ENCODE results near the gene NAALADL2.

NAALADL2 gene

DNA sequence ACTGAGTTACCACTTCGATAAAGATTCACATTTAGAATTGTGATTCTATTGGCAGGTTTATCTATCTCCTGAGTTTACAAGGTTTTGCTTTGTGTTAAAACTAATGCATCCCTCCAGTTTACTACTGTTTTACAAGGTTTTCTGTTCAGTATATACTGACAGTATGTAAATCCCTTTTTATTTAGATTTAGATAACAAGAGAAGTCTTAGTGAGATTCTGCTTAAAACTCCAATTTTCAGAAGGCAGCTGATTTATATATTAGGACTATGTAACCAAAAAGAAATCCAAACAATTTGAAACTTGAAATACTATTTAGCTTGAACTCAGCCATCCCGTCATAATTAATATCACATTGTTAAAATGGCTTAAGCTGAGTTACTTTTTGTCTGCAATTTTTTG is 619.2 kb downstream of the NAALADL2 start:
- TF ChIP-seq CTCF (conservative IDR thresholded peaks at IDR 0.05; ENCODE audit: low read depth, low read length), result no peak
- no peak overlapping the region for H2AFZ ChIP-seq (ENCODE audit: low read depth)
- H3K27me3 ChIP-seq (ENCODE audit: insufficient read depth, low read depth), result no peaks in the 10 kb centered on the region
- no peaks in the 10 kb centered on the region for H3K4me1 ChIP-seq (ENCODE audit: low read depth, poor library complexity, severe bottlenecking)
- no peaks in the 10 kb centered on the region for H3K36me3 ChIP-seq (ENCODE audit: insufficient read depth)
- H3K79me2 ChIP-seq (ENCODE audit: insufficient read depth, low read depth), result no peaks in the 10 kb centered on the region
- H3K27ac ChIP-seq, result no peak overlapping the region
- no peaks in the 10 kb centered on the region for H4K20me1 ChIP-seq (ENCODE audit: insufficient read depth)
- no peak overlapping the region for H3K4me2 ChIP-seq
- no peak overlapping the region for H3K9ac ChIP-seq
- no peak overlapping the region for H3K4me3 ChIP-seq (IDR thresholded peaks at IDR 0.05; ENCODE audit: insufficient read depth, low read depth, low read length)

- Histone ChIP-seq H3K4me3 (IDR thresholded peaks at IDR 0.05; ENCODE audit: insufficient read depth, low read depth, low read length) (no peak overlapping the region), H3K9ac (no peak overlapping the region), H3K27ac (no peak overlapping the region), H3K4me2 (no peak overlapping the region), H2AFZ (ENCODE audit: low read depth) (no peak overlapping the region), H3K27me3 (ENCODE audit: insufficient read depth, low read depth) (no peaks in the 10 kb centered on the region), H4K20me1 (ENCODE audit: insufficient read depth) (no peaks in the 10 kb centered on the region), H3K4me1 (ENCODE audit: low read depth, poor library complexity, severe bottlenecking) (no peaks in the 10 kb centered on the region), H3K79me2 (ENCODE audit: insufficient read depth, low read depth) (no peaks in the 10 kb centered on the region), H3K36me3 (ENCODE audit: insufficient read depth) (no peaks in the 10 kb centered on the region)
- TF ChIP-seq CTCF (conservative IDR thresholded peaks at IDR 0.05; ENCODE audit: low read depth, low read length), result no peak
Measured at GRCh38 chr3:175479175-175479574, 620.0 kb downstream of the NAALADL2 start.

DNA sequence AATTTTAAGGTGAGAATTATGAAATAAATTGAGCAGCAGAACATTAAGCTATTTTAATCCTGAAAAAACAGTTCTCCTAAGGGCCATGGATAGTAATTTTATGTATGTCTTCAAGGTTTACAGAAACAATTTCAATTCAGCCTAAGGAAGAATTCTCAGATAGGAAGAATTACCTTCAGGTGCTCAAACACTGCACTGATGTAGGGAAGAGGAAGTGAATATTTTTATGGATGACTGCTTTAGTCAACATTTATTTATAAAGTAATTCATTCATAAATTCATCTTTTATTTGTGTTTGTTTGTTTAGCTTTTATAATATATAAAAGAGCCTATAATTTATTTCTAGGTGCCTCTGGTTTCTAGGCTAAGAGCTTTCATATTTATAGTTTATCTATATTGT is 620.7 kb downstream of the NAALADL2 start:
- Histone ChIP-seq H3K27ac (no peak overlapping the region), H3K36me3 (ENCODE audit: insufficient read depth) (no peaks in the 10 kb centered on the region), H3K27me3 (ENCODE audit: insufficient read depth, low read depth) (no peaks in the 10 kb centered on the region), H2AFZ (ENCODE audit: low read depth) (no peak overlapping the region), H3K9ac (no peak overlapping the region; the same call in 1 of the 2 replicates), H3K4me3 (IDR thresholded peaks at IDR 0.05; ENCODE audit: insufficient read depth, low read depth, low read length) (no peak overlapping the region), H3K4me1 (ENCODE audit: low read depth, poor library complexity, severe bottlenecking) (no peaks in the 10 kb centered on the region), H3K79me2 (ENCODE audit: insufficient read depth, low read depth) (no peaks in the 10 kb centered on the region), H4K20me1 (ENCODE audit: insufficient read depth) (no peaks in the 10 kb centered on the region), H3K4me2 (no peak overlapping the region)
- TF ChIP-seq CTCF (conservative IDR thresholded peaks at IDR 0.05; ENCODE audit: low read depth, low read length), result no peak

DNA sequence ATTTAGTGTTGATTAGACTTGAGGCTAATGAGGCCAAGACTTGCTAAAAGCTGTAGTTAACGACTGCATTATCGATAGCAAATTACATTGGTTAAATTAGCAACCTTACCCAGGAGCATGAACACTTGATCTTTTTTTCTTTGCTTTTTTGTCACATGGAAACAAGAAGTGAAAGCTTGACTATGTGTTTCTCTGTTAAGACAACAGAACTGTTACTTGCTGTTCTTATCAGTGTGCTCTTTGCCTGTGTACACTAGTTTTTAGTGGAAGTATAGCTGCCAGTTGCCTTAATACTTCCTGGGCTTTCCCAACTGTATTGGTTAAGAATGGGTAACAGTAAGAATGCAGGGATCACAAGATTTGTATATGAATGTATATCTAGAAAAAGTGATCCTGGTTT is 625.5 kb downstream of the NAALADL2 start:
- Histone ChIP-seq H3K4me3 (IDR thresholded peaks at IDR 0.05; ENCODE audit: insufficient read depth, low read depth, low read length) (no peak overlapping the region), H2AFZ (ENCODE audit: low read depth) (no peak overlapping the region), H3K27me3 (ENCODE audit: insufficient read depth, low read depth) (no peaks in the 10 kb centered on the region), H3K4me2 (no peak overlapping the region), H3K27ac (no peak overlapping the region), H3K9ac (no peak overlapping the region), H3K36me3 (ENCODE audit: insufficient read depth) (no peaks in the 10 kb centered on the region), H4K20me1 (ENCODE audit: insufficient read depth) (no peaks in the 10 kb centered on the region), H3K79me2 (ENCODE audit: insufficient read depth, low read depth) (no peaks in the 10 kb centered on the region), H3K4me1 (ENCODE audit: low read depth, poor library complexity, severe bottlenecking) (peaks cover 13% of the 10 kb centered on the region)
- no peak for TF ChIP-seq CTCF (conservative IDR thresholded peaks at IDR 0.05; ENCODE audit: low read depth, low read length)
